Osteocyte (in vitro differentiated cells): ENCODE results near the gene CTLA4. TPM values are rescaled to one million over a fixed set of nuclear protein-coding genes. Genes with fewer than 3 reads are reported as not detected.

ENCODE experiments used
- DNase-seq: peaks from one replicate; pipeline ENCODE4 v3.0.0; 2021; ENCODE audit warnings: mixed read lengths; ENCODE audit not compliant: unreplicated experiment; ENCODE audit errors: extremely low spot score
- H3K27ac Mint-ChIP-seq: one replicate; pipeline ENCODE4 v1.8.0; 2021; ENCODE audit warnings: mild to moderate bottlenecking, mixed read lengths; ENCODE audit not compliant: unreplicated experiment
- H3K27me3 Mint-ChIP-seq: one replicate; pipeline ENCODE4 v1.8.0; 2021; ENCODE audit warnings: mixed read lengths; ENCODE audit not compliant: unreplicated experiment
- H3K36me3 Mint-ChIP-seq: one replicate; pipeline ENCODE4 v1.8.0; 2021; ENCODE audit warnings: mixed read lengths; ENCODE audit not compliant: unreplicated experiment
- H3K4me1 Mint-ChIP-seq: one replicate; pipeline ENCODE4 v1.8.0; 2021; ENCODE audit warnings: mixed read lengths; ENCODE audit not compliant: unreplicated experiment
- H3K4me3 Mint-ChIP-seq: one replicate; pipeline ENCODE4 v1.8.0; 2021; ENCODE audit warnings: mild to moderate bottlenecking, moderate library complexity, mixed read lengths; ENCODE audit not compliant: unreplicated experiment
- H3K9me3 Mint-ChIP-seq: one replicate; pipeline ENCODE4 v1.8.0; 2021; ENCODE audit warnings: mixed read lengths; ENCODE audit not compliant: unreplicated experiment
- long read RNA-seq: library from polyadenylated mRNA; unstranded; transcript quantifications from one replicate; pipeline ENCODE4 v2.0.0, GENCODE V29; 2021
- total RNA-seq: library from RNA; stranded (reverse); gene quantifications from 2 replicates; pipeline ENCODE4 v1.2.1, GENCODE V29; 2021
- TF ChIP-seq, protein P1 (sequence below): fragments of 200-600 bp; sonication (generic); IDR thresholded peaks from 2 replicates; pipeline ENCODE4 v1.5.0; 2021; ENCODE audit warnings: antibody characterized with exemption, mild to moderate bottlenecking, moderate library complexity

Gene CTLA4
- total RNA-seq: not detected in 2 replicates
- long read RNA-seq: 0 reads

DNA sequence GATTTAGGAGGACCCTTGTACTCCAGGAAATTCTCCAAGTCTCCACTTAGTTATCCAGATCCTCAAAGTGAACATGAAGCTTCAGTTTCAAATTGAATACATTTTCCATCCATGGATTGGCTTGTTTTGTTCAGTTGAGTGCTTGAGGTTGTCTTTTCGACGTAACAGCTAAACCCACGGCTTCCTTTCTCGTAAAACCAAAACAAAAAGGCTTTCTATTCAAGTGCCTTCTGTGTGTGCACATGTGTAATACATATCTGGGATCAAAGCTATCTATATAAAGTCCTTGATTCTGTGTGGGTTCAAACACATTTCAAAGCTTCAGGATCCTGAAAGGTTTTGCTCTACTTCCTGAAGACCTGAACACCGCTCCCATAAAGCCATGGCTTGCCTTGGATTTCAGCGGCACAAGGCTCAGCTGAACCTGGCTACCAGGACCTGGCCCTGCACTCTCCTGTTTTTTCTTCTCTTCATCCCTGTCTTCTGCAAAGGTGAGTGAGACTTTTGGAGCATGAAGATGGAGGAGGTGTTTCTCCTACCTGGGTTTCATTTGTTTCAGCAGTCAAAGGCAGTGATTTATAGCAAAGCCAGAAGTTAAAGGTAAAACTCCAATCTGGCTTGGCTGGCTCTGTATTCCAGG is at the start of gene CTLA4:
CTLA4 (plus strand) TSS at position 211 of the 640 bp plus-strand sequence; CDS start at position 383, 172 bp downstream.
- Mint-ChIP-seq H3K27me3 (peaks cover 59% of the 10 kb centered on the region), H3K9me3 (peaks cover 9% of the 10 kb centered on the region), H3K4me3 (no peak within 1 kb of the TSS), H3K27ac (no peak within 1 kb of the TSS), H3K36me3 (no peaks in the 10 kb centered on the region), H3K4me1 (no peaks in the 10 kb centered on the region)
- TF ChIP-seq, protein P1, sequence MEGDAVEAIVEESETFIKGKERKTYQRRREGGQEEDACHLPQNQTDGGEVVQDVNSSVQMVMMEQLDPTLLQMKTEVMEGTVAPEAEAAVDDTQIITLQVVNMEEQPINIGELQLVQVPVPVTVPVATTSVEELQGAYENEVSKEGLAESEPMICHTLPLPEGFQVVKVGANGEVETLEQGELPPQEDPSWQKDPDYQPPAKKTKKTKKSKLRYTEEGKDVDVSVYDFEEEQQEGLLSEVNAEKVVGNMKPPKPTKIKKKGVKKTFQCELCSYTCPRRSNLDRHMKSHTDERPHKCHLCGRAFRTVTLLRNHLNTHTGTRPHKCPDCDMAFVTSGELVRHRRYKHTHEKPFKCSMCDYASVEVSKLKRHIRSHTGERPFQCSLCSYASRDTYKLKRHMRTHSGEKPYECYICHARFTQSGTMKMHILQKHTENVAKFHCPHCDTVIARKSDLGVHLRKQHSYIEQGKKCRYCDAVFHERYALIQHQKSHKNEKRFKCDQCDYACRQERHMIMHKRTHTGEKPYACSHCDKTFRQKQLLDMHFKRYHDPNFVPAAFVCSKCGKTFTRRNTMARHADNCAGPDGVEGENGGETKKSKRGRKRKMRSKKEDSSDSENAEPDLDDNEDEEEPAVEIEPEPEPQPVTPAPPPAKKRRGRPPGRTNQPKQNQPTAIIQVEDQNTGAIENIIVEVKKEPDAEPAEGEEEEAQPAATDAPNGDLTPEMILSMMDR: no peak
- DNase-seq: no peak

DNA sequence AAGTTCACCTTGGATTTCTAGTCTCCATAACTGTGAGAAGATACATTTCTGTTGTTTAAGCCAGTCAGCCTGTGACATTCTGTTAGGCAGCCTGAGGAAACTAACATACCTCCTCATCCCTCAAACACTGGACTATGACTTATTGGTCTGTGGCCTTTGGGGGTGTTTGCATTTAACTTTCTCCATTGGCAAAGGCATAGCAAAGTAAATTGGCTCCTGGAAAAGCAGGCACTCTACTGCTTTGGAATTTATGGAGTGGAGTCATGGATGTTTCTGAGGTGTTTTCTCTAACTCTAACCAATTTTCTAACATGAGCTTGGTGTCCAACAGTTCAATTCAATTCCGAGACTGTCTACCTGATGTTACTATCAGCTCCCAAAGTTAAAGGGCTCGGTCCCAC is 48.9 kb upstream of the CTLA4 start:
- peaks cover 23% of the 10 kb centered on the region for H3K27me3 Mint-ChIP-seq
- no peak overlapping the region for H3K4me3 Mint-ChIP-seq
- DNase-seq: no peak
- TF ChIP-seq, protein P1: no peak
- no peak overlapping the region for H3K27ac Mint-ChIP-seq
- H3K36me3 Mint-ChIP-seq: no peaks in the 10 kb centered on the region
- peaks cover 12% of the 10 kb centered on the region for H3K4me1 Mint-ChIP-seq
- H3K9me3 Mint-ChIP-seq: no peaks in the 10 kb centered on the region

DNA sequence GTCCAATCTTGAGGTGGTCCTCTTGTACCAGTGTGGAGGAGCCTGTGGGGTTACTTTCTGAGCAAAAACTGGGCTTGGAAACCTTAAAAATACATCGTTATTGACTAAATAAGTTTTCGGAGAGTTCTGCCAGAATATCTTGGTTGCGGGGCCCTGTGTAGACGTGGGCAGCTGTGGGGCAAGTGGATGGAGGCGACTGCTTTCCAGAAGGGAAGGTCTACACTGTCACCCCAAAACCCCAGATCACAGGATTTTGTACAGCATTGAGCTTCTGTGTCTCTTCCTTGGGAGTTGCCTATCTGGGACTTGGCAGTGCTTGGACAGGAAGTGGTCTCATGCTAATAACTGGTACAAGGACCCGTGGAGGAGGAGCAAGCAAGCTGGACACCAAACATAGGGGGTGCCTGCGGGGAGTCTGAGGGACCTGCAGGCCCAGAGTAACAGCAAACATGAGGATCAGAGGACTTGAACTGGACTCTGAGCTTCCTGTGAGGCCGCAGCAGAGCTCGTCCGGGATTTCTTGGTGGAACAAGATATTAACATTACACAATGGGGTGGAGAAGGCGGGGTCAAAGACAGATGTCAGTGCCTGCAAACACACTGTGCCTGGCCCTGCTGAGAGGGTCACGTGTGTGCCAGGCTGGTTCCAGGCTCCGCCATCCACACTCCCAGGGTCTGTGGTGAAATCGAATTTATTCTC is 48.0 kb upstream of the CTLA4 start:
- no peaks in the 10 kb centered on the region for H3K36me3 Mint-ChIP-seq
- DNase-seq: peak; percentile 59
- no peaks in the 10 kb centered on the region for H3K9me3 Mint-ChIP-seq
- peaks cover 12% of the 10 kb centered on the region for H3K4me1 Mint-ChIP-seq
- TF ChIP-seq, protein P1: no peak
- no peak overlapping the region for H3K4me3 Mint-ChIP-seq
- no peak overlapping the region for H3K27ac Mint-ChIP-seq
- peaks cover 26% of the 10 kb centered on the region for H3K27me3 Mint-ChIP-seq

DNA sequence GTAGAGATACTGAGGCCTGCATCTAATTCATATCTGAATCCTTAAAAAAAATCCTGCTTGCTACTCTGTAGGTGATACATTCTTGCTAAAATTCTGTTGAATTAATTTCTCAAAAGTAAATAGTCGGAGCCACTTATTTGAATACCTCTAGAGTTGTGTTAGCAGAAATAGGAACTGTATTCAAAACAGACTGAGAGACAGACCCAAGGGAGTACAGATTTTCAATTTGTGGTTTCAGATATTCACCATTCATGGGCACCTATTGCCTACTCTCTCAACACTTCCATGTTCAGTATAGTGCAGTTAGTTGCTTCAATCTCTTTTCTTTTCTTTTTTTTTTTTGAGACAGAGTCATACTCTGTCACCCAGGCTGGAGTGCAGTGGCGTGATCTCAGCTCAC is 46.6 kb upstream of the CTLA4 start:
- Mint-ChIP-seq H3K9me3 (no peaks in the 10 kb centered on the region), H3K4me1 (peaks cover 3% of the 10 kb centered on the region), H3K27me3 (peaks cover 26% of the 10 kb centered on the region), H3K27ac (no peak overlapping the region), H3K36me3 (no peaks in the 10 kb centered on the region), H3K4me3 (no peak overlapping the region)
- TF ChIP-seq, protein P1: no peak
- DNase-seq: no peak

DNA sequence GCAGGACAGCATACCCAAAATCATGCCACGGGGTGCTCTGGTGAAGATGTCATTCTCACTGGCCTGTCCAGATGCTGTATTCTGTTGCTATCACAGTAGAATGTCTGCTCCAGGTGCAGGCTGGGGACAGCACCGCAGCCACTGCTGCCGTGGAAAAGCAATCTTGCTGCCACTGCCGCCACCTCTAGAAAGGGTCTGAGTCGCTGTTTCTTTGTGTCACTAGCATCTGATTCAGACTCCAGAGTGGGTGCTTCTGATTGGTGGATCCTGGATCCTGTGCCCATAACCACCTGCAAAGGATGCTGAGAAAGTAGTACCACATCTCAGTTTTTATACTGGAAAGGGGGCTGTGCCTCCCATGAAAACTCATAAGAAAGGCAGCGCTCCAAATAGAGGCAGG is 45.3 kb upstream of the CTLA4 start:
- Mint-ChIP-seq H3K36me3 (no peaks in the 10 kb centered on the region), H3K9me3 (no peaks in the 10 kb centered on the region), H3K27ac (no peak overlapping the region), H3K4me3 (no peak overlapping the region), H3K27me3 (peaks cover 15% of the 10 kb centered on the region), H3K4me1 (no peaks in the 10 kb centered on the region)
- TF ChIP-seq, protein P1: no peak
- DNase-seq: peak; percentile 44
